Fibroblast of the conjunctiva (primary cell): ENCODE measurements around the gene GOLGA5.
"Not testable (repeated sequence)": the region's sequence is repeated elsewhere in the genome, so short reads cannot be mapped to it uniquely, and the experiment has no call there.

Experiments
- DNase-seq: peaks from one replicate; pipeline ENCODE4 v3.0.0-alpha.2; 2010; ENCODE audit warnings: low read depth

GOLGA5 gene

DNA sequence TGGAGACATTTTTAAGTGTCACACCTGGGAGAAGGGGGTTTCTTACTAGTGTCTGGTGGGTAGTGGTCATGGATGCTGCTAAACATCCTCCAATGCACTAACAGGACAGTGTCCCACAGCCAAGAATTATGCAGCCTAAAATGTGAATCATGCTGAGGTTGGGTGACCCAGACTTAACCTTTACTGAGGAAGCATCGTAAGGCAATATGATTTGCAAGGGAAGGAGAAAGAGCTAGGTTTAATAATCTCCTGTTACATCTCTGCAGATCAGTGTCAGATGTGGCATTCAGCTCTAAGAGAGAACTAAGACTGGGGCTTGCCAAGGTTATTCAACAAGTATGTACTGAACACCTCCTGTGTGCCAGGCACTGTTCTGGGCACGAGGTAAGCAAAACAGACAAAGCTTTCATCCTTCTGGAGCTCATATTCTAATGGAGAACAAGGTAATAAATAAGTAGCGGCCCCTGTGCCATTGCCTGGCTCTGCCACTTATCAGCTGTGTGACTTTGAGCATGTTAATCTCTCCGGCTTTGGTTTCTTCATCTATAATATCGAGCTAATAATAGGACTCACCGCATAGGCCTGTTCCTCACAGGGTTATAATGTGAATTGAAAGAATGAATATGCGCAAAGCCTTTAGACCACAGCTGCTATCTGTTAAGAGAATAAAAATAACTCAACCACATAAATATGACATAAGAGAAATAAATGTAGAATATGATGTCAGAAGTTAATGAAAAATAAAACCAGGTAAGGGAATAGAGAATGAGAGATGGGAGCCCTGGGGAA, 13.5 kb upstream of the GOLGA5 start:
- DNase-seq, result no peak

DNA sequence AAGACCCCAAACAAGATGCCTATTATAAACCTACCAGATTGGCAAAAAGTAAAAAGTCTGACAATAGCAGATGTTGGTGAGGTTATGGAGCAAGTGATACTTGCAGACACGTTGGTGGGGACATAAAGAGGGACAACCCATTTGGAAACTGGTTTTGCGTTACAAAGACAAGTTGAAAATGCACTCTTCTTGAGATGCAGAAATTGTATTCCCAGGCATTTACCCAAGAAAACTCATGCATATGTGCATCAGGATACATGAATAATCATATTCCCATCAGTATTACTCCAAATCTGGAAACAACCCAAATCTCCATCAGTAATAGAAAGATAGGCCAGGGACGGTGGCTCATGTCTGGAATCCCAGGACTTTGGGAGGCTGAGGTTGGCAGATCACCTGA, 12.8 kb upstream of the GOLGA5 start:
- DNase-seq, result no peak

DNA sequence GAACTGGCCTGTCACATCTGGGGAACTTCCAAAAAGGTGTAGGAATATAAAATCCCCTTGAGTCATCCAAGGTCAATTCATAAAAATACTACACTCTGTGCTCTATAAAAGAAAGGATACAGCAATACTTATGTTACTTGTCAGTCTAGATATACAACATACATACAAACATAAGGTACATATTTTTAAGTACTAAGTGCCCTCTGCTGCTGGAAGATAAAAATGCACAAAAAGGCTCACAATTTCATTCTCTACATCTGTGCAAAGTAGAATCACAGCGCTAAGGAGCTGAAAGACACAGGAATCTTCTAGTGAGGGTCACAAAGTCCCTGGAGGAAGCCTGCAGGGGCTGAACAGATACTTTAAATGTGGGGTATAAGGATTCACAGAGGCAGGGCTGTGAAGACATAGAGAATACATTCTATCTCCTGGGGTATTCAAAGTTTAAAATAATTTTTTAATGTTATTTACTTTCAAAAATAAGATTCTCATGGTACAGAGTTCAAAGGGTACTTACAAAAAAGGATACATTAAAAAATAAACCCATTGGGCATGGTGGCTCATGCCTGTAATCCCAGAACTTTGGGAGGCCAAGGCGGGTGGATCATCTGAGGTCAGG, 10.2 kb upstream of the GOLGA5 start:
- peak; percentile 47 for DNase-seq

DNA sequence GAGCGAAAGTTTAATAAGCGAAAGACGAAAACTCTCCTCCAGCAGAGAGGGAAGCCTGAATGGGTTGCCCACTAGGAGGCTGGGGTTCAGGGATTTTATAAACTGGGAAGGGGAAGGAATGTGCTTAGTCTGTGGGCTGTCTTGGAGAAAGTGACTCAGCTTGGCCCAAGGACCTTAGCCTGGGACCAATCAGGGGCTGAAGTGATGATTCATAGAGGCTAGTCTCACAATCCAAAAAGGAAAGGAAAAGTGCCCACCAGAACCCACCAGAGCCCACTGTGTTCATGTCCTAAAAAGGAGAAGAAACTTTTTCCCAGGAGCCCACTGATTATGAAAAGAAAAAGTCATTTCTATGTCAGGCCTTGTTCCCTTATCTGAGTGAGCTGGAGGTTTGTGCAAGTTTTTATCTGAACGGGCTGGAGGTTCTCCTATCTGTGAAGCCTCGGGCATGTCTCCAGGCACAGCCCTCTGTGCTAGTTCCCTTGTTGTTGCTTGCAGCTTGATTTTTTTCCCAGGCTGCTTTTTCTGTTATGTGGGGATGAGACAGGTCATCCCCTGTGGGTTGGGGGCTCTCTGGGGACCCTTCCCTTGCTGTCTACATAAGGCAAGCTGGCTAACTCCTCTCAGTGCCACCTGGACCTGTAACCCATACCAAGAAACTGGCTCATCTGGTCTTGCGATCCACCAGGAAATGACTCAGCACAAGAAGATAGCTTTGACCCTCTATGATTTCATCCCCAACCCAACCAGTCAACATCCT, 8.3 kb upstream of the GOLGA5 start:
- DNase-seq, result peak; percentile 58

DNA sequence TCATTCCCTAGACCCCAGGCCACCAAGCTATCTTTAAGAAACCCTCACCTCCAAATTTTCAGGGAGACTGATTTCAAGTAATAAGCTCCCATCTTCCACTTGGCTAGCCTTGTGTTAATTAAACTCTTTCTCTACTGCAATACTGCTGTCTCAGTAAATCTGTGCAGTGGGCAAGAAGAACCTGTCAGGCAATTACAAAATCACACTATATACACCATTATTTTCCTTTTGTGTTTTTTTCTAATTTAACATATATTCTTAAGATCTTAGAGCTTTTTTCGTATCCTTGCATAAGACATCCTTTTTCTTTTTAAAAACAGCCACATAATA, 7.7 kb upstream of the GOLGA5 start:
- DNase-seq, result no peak

DNA sequence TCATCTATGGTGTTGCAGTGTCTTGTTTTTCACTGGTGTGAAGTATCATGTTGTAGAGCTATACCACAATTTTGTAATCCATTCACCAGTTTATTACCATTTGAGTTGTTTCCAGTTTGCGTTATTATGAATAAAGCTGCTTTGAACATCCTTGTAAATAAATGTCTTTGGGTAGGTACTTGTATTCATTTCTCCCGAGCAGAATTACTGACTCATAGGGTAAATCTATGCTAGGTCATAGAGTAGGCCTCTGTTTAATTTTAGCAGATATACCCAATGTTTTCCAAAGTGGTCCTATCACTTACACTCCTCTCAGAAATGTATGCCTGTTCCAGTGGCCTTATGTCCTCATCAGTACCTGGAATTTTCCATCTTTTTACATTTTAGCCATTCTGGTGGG, 6.6 kb upstream of the GOLGA5 start:
- DNase-seq, result no peak

DNA sequence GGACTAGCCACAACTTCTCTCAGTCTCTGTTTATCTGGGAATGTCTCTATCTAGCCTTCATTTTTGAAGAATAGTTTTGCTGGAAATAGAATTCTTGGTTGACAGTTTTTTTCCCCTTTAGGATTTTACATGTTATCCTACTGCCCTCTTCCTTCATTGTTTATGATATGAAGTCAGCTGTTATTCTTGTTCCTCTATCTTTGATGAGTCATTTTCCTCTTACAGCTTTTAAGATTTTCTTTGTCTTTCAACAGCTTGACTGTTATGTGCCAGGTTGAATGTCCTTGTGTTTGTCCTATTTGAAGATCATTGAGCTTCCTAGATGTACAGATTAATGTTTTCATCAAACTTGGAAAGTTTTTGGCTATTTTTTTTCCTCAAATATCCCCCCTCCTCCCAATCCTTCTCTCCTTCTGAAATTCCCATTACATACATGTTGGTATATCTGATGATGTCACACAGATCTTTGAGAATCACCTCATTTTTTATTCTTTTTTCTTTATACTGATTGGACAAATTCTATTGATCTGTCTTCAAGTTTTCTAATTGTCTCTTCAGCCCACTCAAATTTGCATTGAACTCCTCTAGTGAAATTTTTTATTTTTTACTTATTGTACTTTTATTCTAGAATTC, 4.5 kb upstream of the GOLGA5 start:
- no peak for DNase-seq

DNA sequence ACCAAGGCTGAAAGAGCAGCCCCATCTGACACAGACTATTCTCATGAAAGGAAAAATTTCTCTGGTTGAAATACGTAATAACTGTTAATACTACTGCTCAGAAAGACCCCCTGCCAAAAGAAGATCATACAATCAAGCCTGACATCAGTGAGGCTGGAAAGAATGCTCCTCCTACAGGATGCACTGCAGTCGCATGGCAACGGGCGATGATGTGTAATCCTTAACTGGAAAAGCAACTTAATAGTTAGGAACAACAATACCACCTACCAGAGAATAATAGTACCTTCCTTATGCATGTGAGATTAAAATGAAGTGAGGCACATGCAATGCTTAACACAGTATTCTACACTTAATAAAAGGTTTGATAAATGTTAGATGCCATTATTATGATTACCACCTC, 1.2 kb upstream of the GOLGA5 start:
- DNase-seq, result no peak

DNA sequence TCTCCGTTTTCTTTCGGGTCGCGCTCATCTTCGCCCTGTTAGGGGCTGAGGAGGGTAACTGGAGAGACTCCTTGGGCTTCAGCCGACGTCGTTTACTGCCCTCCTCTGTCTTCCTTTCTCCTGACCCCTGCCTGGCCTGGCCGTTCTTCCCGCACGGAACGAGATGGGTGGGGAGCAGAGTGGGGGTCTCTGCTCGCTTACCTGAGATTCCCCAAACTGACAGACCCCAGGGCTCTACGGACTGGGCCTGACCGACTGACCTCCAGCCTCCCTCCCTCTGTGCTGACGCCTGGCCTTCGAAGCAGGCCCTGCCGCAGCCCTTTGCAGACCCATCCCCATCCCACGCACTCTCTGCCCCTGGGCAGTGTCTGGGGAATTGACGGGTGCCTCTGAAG, 439 bp downstream of the GOLGA5 start:
- DNase-seq, result no peak

DNA sequence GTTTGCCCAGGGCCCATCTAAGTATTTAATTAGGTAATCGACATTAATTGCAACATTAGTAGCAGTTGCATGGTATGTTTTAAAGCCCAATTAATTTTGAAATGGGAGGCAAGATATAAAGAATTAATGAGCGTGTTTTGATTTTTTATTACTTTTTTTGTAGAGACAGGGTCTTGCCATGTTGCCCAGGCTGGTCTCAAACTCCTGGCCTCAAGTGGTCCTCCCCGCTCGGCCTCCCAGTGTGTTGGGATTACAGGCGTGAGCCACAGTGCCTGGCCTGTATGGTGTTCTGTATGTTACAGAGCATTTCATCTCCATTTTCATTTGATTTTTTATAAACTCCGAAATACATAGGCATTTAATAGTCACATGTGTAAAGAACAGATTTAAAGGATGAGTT, 856 bp downstream of the GOLGA5 start:
- no peak for DNase-seq

DNA sequence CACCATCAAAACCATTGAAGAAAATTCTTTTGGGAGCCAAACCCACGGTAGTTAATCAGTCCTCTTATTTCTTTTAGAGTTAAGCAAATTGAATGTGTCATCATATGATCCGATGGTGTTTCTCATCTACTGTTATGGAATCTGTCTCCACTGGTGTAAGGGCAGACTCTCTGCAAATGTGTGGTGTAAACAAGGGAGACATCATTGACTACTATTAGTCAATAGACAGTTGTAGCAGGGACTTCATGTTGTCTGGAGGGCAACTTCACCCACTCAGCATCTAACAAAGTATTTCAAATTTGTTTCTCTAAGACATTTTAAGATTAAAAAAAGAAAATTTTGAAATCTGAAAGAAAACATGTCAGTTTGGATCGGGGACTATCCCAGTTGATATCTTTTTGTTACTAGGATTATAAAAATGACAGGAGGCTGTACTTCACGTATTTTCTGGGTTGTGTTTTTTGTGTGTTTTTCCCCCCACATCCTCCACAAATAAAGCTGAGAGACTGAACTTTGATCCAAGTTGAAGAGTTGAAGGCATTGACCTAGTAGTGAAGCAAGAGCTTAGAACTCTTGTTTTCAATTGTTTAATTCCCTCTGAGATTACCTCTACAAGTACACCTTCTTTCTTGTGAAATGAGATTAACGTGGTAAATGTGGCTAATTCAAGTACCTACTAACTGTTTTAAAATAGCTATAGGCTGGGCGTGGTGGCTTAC, 4.0 kb downstream of the GOLGA5 start:
- DNase-seq, result no peak

DNA sequence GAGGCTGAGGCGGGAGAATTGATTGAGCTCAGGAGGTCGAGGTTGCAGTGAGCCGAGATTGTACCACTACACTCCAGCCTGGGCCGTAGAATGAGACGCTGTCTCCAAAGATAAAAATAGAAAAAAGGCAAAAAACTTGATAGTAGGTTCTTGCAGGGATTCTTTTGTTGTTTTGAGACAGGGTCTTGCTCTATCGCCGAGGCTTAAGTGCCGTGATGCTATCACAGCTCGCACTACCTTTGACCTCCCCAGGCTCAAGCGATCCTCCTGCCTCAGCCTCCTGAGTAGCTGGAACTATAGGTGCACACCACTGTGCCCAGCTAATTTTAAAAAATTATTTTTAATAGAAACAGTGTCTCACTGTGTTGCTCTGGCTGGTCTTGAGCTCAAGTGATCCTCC, 4.7 kb downstream of the GOLGA5 start:
- DNase-seq, result no peak

DNA sequence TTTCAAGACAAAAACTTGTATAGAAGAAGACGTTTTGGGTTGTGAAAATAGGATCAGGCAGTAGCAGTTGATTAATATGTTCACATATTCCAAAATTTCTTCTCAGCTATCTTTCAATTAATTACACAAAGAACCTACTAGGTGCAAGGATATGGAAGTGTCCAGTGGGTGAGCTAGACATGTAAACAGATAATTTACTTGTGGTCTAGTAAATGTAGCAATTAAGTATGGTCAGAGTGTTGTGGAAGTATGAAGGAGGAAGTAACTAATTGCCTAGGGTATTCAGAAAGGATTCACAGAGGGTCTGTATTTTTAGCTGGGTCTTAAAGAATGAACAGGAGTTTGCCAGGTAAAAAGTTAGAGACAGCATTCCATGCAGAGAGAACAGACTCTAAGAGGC, 5.9 kb downstream of the GOLGA5 start:
- DNase-seq, result no peak

DNA sequence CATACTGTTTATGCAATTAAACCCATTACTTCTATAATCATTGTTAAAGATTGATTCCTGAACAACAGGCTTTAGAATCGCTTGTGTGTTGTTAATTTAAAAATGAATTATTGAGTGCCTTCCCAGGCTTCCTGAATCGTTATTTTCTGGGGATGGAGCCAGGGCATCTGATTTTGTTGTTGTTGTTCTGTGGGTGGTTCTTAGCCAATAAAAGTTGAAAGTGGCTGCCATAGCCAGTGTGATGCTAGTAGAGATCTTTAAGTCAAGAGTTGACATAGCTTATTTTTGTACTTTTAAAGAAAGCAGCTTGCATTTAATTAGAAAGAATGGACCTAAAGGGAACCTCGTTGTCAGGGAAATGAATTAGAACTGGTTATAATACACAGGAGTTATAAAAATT, 6.4 kb downstream of the GOLGA5 start:
- no peak for DNase-seq

DNA sequence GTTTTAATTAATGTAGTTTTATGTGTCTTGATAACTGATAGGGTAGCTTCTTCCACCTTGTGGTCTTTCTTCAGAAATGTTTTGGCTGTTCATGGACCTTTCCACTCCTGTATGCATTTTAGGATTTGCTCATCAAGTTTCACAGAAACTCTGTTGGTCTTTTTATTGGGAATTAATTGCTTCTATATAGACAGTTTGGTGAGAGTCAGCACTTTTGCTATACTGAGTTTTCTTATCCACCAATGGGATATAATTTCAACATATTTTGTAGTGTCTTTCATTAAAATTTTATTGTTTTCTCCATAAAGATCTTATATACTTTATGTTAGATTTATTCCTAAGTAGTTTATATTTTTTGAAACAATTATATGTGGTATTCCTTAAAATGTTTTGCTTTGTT, 7.8 kb downstream of the GOLGA5 start:
- DNase-seq, result no peak

DNA sequence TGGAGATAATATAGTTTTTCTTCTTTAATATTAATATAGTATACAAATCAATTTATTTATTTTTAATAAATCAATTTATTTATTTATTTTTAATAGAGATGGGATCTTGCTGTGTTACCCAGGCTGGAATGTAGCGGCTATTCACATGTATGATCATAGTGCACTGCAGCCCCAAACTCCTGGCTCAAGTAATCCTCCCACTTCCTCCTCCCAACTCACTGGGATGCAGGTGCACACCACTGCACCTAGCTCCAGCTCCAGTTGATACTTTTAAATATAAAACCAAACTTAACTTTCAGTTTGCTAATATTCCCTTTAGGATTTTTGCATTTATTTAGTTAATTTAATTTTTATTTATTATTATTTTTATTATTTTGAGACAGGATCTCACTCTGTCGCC, 8.6 kb downstream of the GOLGA5 start:
- no peak for DNase-seq

DNA sequence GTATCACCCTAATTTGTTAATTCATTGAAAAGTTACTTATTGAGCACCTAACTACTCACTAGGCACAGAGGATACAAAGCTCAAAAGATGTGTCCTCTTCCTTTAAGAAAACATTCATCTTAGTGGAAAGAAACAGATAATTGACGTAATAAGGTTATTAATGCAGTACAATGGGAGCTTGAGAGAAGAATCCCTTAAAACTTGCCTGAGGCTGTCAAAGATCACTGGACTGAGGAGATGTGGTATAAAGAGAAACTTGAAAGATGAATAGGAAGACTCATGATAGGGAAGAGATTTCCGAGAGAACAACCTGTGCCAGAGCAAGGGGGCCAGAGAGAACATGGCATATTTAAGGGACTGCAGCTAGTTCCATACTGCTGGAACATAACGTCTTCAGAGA, 19.1 kb downstream of the GOLGA5 start:
- no peak for DNase-seq

DNA sequence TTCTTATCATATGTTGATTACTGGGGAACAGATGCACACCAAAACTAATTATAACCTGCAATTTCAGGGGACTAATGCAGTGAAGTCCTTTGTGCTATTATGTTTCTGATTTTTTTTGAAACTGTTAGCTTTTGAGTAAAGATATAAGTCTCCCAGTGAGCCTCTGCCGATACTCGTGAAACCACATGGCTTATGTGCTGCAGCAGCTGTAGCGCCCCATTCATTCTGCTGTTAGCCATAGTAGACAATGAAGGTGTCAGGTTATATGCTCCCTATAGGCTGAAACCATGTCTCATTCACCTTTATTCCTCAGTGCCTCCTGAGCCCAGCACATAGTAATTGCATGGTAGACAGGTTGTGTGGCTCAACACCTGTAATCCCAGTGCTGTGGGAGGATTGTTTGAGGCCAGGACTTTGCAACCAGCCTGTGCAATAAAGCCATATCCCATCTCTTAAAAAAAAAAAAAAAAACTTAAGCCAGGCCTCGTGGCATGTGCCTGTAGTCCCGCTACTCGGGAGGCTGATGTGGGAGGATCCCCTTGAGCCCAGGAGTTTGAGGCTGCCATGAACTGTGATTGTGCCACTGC, 25.0 kb downstream of the GOLGA5 start:
- no peak for DNase-seq

DNA sequence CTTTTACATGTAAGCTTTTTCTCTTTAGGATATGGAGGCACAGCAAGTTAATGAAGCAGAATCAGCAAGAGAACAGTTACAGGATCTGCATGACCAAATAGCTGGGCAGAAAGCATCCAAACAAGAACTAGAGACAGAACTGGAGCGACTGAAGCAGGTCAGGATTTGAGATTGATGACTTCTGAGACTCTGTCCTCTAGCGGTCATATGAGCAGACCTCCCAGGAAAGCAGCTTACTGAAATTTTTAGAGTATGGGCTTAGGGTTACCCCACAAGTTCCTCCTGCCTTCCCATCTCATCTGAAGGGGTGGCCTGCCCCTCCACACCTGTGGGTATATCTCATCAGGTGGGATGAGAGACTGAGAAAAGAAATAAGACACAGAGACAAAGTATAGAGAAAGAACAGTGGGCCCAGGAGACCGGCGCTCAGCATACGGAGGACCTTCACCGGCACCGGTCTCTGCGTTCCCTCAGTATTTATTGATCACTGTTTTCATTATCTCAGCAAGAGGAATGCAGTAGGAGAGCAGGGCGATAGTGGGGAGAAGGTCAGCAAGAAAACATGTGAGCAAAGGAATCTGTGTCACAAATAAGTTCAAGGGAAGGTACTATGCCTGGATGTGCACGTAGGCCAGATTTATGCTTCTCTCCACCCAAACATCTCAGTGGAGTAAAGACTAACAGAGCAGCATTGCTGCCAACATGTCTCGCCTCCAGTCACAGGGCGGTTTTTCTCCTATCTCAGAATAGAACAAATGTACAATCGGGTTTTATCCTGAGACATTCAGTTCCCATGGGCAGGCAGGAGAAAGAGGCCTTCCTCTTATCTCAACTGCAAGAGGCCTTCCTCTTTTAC, 25.8 kb downstream of the GOLGA5 start:
- not testable (repeated sequence) for DNase-seq

DNA sequence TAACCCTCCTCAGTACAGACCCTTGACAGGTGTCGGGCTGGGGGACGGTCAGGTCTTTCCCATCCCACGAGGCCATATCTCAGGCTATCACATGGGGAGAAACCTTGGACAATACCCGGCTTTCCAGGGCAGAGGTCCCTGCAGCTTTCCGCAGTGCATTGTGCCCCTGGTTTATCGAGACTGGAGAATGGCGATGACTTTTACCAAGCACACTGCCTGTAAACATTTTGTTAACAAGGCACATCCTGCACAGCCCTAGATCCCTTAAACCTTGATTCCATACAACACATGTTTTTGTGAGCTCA, 26.4 kb downstream of the GOLGA5 start:
- not testable (repeated sequence) for DNase-seq

DNA sequence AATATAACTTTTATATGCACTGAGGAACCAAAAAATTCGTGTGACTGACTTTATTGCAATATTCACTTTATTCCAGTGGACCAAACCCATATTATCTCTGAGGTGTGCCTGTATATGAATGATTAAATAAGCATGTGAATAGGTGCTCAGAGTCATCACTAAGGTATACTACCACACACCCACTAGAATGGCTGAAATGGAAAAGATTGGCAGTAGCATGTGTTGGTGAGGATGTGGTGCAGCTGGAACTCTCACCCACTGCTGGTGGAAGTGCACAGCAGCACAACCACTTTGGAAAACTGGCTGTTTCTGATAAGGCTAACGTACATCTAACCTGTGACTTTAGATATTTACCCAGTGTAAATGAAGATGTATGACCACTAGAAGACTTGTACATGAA, 36.8 kb downstream of the GOLGA5 start:
- no peak for DNase-seq
